Upper lobe of left lung (tissue), 4 donors: ENCODE data around the gene MAP1A.

Experiments used
- POLR2A ChIP-seq, 4 donors: fragments of 450-650 bp; IDR thresholded peaks; one replicate each; pipeline ENCODE4 v1.5.1; 2016 to 2017; ENCODE audit warnings: antibody characterized with exemption in 4 of 4, mild to moderate bottlenecking in 2 of 4
- POLR2AphosphoS5 ChIP-seq, 2 donors: sonication (generic); formaldehyde crosslinking; IDR thresholded peaks; one replicate each; pipeline ENCODE4 v1.5.1; 2017; ENCODE audit warnings: antibody characterized with exemption in 2 of 2
- TF ChIP-seq, protein P1 (sequence below), 6 experiments: fragments of 450-650 bp in 4 of 6; fragments of 200-600 bp in 2 of 6; sonication (generic) in 2 of 6; IDR thresholded peaks; one replicate each; pipeline ENCODE4 v1.5.1; 2016 to 2019; ENCODE audit warnings: antibody characterized with exemption in 6 of 6

DNA sequence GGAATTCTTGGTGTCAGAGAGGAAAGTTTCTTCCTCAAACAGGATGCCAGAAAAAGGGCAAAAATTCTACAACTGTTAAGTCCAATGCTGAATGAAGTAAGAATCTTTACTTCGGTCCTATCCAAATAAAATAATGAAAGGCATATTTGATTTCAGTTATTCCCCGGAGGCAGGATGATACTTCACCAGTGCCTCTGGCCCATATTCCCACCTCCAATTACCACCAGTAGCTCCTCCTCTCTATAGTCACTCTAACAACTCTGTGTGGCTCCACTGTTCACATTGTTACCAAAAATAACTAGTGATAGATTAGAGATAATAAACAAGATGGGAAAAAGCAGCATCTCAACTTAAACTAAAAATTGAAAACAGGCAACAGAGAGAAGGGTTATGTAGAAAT, 20.7 kb downstream of the MAP1A start:
- TF ChIP-seq, protein P1, sequence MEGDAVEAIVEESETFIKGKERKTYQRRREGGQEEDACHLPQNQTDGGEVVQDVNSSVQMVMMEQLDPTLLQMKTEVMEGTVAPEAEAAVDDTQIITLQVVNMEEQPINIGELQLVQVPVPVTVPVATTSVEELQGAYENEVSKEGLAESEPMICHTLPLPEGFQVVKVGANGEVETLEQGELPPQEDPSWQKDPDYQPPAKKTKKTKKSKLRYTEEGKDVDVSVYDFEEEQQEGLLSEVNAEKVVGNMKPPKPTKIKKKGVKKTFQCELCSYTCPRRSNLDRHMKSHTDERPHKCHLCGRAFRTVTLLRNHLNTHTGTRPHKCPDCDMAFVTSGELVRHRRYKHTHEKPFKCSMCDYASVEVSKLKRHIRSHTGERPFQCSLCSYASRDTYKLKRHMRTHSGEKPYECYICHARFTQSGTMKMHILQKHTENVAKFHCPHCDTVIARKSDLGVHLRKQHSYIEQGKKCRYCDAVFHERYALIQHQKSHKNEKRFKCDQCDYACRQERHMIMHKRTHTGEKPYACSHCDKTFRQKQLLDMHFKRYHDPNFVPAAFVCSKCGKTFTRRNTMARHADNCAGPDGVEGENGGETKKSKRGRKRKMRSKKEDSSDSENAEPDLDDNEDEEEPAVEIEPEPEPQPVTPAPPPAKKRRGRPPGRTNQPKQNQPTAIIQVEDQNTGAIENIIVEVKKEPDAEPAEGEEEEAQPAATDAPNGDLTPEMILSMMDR (IDR thresholded peaks at IDR 0.05) = no peak
- TF ChIP-seq POLR2A (IDR thresholded peaks at IDR 0.05) = no peak
- no peak for TF ChIP-seq POLR2AphosphoS5 (IDR thresholded peaks at IDR 0.05)
